GM21515 (cell line): ENCODE results near the gene KBTBD12.

Experiments used
- ATAC-seq: cut with Tn5 transposase; IDR thresholded peaks from one replicate; pipeline ENCODE4 v1.9.1; 2021; ENCODE audit not compliant: unreplicated experiment

KBTBD12 gene

DNA sequence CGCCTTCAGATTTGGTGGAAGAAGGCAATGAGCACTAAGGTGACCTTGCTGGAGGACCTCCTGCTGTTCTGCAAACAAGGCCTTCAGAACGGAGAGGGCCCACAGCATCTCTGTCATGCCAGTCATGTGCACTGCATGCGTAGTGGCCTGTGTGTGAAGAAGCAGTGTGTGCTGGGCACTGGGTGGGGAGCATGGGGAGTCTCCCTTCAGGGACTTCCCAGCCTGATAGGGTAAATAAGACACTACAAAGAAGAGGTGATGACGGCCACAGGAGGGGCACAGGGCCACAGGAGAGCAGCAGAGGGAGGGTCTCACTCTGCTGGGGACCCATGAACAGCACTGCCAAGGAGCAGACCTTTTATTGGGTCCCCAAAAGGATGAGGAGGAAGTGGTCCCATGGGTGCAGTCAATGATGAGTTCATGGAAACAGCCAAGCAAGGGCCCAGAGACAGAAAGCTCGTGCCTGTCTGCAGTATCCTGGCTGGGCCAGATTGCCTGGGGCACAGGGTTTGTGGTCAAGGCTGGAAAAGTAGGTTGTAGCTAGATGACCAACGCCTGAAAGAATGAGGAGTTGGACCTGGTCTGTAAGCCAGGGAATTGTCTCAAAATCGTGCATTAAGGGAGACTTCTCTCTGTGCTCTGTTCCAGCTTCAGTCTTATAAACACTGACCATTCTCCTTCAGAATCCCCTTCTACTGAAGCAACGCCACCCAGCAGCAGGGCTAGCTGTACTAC is 69.4 kb downstream of the KBTBD12 start:
- ATAC-seq, result no peak

GRCh38 chr3:127985216-127985615 is 70.2 kb downstream of the KBTBD12 start:
- ATAC-seq, result no peak

GRCh38 chr3:127985655-127986225 is 70.7 kb downstream of the KBTBD12 start:
- no peak for ATAC-seq

DNA sequence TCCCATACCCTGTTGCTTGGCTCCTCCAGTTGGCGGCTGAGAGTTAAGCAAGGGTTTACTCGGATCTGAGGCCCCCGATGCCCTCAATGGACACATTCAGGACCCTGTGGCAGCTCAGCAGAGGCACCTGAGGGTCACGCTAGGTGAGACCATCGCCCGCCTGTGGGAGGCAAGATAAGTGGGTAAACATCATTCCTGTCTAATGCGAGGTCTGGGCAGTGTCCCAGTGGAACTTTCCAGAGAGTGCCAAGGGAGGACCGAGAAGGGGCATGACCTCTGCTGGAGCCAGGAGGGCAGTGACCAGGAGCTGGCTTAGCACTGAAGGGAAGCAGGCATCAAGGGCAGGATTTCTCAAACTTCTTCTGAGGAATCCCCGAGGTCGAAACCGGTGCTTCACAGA is 71.8 kb downstream of the KBTBD12 start:
- ATAC-seq, result no peak

- ATAC-seq, result no peak
Observed at GRCh38 chr3:127987309-127987995, 72.4 kb downstream of the KBTBD12 start.

- ATAC-seq, result no peak
Observed at GRCh38 chr3:127988770-127989557, 73.9 kb downstream of the KBTBD12 start.

DNA sequence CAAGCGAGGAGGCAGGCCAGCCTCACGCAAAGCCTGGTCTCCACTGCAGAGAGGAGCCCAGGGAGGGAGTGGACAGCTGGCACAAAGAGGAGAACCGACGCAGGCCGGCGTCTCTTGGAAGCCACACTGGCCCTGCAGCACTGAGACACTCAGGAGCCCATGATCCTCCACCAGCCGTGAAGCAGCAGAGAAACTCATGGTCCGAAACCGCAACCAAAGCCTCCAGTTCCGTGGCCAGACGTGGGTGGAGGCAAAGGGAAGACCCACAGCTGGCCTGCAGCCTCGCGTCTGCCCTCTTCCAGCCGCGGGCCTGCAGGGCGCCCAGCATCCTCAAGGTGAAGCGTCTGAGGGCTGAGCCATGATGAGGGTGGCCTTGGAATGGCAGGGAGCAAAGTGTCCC is 75.0 kb downstream of the KBTBD12 start:
- ATAC-seq, result no peak

DNA sequence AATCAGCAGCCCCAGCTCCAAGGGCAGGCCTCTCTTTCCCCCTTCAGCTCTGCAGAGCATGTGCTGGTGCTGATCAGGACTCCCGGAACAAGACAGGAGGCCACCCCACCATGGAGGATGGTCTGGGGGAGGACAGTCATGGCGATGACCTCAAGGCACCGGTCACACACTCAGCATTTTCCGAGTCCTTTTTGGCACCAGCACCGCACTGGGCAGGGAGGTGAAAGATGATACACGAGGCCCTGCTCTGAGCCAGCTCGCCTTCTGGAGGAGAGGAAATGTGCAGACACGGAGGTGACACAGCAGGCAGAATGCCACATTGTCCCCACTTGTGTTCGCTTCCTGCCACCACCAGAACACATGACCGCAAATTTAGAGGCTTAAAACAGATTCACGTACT is 75.4 kb downstream of the KBTBD12 start:
- no peak for ATAC-seq

- ATAC-seq, result no peak
Observed at GRCh38 chr3:127991251-127991650, 76.2 kb downstream of the KBTBD12 start.

DNA sequence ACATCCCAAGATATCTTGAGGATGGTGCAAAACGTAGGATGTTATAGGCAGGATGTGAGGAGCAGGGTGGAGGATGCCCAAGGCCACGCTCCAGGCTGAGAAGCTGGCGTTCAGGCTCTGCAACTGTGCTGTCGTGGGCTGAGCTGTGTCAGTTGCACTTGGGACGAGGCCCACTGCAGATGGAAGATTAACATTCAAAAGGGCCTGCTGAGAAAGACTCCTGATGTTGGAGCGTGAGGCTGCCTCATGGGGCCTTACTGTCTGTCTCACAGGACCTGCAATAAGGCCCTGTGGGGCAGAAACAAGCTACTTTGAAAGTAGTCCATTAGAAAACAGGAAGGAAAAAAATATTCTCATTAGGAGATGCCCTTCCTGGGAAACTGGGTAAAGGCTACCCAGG is 76.6 kb downstream of the KBTBD12 start:
- no peak for ATAC-seq

DNA sequence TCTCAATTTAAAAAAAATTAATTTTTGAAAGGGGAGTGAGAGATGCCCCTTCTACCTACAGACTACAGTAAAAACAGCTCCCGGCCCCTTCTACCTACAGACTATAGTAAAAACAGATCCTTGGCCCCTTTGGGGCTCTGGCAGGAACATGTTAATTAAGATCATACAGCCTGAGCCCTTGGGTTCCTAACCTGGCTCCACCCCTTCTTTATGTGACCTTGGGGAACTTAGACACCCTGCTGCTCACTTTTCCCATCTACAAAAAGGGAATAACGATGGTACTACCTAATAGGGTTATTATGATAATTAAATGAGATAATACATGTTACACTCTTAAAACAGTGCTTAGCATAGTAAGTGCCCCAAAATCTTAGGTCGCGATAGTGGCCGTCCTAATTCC is 77.1 kb downstream of the KBTBD12 start:
- ATAC-seq, result no peak

DNA sequence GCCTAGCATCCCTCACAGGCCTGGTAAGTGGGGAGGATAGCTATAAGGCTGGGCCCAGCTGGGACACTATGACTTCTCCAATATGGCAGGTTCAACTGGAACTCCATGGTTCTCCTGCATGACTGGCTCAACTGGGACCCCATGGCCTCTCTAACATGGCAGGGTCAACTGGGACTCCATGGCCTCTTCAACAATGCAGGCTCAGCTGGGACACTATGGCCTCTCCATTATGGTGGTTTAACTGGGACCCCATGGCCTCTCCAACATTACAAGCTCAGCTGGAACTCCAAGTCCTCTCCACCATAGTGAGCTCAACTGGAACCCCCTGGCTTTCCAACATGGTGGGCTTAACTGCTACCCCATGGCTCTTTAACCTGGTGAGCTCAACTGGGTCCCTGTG is 79.0 kb downstream of the KBTBD12 start:
- ATAC-seq, result no peak

DNA sequence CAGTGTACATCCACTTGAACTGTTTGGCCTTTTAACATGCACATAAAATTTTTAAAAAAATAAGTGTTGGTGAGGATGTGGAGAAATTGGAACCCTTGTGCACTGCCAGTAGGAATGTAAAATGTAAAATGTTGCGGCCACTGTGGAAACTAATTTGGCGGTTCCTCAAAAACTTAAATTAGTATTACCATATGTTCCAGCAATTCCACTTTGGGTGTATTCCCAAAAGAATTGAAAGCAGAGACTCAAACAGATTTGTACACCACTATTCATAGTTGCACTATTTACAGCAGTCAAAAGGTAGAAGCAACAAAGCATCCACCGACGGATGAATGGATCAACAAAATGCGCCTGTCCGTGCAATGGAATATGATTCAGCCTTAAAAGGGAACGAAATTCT is 82.0 kb downstream of the KBTBD12 start:
- no peak for ATAC-seq

GRCh38 chr3:127997961-127998360 is 82.9 kb downstream of the KBTBD12 start:
- ATAC-seq, result no peak

- no peak for ATAC-seq
Observed at GRCh38 chr3:127998596-127998995, 83.6 kb downstream of the KBTBD12 start.

- no peak for ATAC-seq
Observed at GRCh38 chr3:127999509-128000106, 84.6 kb downstream of the KBTBD12 start.

- no peak for ATAC-seq
Observed at GRCh38 chr3:128001576-128001975, 86.5 kb downstream of the KBTBD12 start.

GRCh38 chr3:128004661-128005060 is 89.6 kb downstream of the KBTBD12 start:
- ATAC-seq, result no peak

GRCh38 chr3:128006061-128007032 is 91.3 kb downstream of the KBTBD12 start:
- ATAC-seq, result no peak

DNA sequence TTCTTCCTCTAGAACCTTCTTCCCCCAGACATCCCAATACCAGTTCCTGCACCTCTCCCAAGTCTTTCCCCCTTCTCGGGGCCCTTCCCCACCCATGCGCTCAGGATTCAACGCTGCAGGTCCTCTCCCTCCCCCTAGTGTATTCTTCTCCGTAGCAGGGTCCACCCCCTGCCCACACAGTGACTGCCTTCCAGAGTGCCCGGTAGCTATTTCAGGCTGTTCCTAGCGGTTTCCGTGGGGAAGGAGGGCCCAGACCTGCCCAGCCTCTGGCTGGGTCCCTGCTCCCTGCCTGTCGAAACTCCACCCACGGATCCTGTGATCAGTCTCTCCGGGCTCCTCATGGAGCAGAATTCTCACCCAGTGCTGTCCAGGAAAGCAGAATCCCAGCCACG is 92.0 kb downstream of the KBTBD12 start:
- no peak for ATAC-seq
